HG03575 (cell line): ENCODE results near the gene CLRN2.

ENCODE experiments used
- ATAC-seq: cut with Tn5 transposase; IDR thresholded peaks from one replicate; pipeline ENCODE4 v1.9.1; 2021; ENCODE audit not compliant: unreplicated experiment, insufficient number of reproducible peaks, low FRiP score; ENCODE audit errors: extremely low read depth

The CLRN2 gene

DNA sequence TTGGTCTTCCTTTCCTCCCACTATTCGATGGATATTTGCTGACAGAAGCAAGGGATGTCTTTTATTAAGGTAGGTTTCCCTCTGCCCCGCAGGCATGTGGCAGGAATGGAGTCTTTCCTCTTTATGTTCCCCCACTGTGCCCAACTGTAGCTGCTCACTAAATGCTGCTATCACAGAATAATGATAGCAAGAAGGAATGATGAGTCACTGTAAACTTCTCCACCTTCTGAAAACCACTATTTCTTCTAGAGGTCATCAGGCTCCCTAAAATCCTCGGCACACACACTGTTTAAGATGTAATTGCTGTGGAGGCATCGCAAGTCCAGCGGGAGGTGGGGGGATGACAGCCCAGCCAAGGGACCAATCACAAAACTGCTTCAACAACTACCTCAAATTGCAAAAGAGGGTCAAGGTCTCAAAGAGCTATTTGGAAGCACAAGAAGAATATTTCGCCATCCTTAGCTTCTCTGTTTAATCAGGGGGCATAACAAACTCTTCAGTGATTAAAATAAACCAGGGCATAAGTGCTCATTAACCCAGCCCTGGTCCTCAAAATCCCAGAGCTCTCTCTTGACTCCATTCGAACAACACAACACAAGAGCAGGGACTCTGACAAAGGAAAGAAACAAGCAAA, 17.0 kb upstream of the CLRN2 start:
- ATAC-seq: no peak

DNA sequence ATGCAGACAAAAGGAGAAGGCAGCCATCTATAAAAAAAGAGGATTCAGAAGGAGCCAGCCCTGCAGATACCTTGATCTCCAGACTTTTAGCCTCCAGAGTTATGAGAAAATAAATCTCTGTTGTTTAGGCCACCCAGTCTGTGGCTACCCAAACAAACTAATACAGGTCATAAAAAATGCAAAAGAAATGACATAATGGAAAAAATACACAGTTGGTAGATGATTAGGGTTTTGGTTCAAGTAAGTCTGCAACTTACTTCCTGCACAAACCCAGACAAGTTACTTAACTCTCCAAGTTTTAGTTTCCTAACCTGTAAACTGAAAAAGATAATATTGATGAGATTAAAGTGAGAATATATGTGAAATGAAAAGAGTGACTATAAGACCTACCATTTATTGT, 14.4 kb upstream of the CLRN2 start:
- no peak for ATAC-seq

DNA sequence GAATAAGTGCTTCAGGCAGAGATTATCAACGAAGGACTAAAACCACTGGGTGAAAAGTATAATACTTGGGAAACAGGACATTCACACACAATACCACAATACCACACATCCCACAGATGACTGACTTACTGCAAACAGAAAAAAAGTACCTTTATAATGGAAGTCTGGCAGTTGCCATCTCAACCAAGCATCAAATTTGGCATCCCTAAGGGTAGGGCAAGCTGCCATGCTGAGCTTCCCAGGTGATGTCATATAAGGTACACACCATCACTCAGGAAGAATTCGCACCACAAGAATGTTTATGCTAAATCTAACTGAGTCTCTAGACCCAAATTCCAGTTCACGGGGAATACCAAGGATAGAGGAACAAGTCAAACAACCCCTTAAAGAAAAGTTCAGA, 12.2 kb upstream of the CLRN2 start:
- ATAC-seq: no peak

DNA sequence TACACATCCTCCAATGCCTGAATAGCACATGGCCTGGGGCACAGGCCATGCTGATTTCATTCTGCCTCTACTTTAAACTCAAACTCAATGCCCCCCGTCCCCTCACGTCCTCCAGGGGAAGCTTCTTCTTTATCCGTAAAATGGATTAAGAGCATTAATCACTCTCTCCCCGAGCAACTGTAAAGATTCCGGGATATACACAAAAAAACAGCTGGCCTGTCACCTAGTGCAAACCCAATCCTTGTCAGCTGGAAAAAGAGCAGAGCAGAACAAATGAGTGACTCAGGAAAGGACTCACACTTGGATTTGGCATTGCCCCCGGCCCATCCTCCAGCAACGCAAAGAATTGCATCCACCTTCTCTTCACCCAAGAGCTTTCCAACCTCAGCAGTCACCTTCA, 10.9 kb upstream of the CLRN2 start:
- ATAC-seq: no peak

DNA sequence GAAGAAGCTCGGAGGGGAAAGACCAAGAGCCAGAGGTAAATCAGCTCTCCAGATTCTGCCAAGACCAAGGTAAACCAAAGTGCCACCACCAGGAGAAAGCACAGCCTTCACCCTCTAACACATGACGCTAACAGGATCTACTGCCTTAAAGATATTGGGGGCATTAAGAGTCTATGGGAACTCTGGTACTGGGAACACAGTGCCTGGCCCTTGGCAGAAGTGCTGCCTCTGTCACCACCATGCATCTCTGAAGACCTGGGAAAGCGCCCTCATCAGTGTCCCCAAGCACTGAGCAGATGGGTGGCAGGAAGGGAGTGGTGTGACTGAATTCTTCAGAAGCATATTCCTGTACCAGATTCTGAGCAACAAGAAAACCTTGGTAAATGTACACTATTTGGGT, 4.4 kb upstream of the CLRN2 start:
- no peak for ATAC-seq

DNA sequence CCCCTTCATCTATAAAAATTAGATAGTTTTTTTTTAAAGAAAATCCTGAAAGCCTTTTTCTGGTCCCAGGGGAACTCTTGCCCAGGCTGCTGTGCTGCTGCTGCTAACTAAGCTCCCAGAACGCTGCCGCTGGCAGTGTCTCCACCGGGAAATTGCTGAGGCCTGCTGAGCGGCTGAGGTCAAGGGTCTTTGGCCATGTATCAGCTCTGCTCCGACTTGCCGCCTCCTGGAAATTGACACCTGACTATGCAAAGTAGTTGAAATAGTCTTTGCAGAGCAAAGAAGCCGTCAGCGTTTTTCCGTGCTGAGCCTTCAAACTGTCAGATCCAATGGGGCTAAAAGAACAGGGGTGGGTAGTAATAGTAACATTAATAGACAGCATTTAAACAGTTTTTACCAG, 3.9 kb upstream of the CLRN2 start:
- no peak for ATAC-seq

DNA sequence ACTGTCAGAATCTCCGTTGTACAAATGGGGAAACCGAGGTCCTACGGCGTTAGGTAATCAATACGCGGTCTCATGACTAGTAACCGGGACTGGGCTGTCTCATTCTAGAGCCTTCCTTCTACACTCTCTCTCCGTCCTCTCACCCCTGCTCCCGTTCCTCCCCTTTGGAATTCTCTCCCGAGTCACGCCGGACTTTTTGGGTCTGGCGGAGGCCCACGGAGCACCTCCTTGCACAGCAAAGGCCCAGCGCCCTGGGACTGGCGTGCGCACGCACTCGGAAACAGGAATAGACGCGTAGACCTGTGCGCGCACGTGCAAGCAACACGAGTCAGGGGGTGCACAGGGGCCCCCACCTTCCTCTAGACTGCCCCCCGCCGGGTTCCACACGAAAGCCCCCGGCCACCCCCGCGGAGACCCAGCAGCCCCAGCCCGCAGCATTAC, 3.4 kb upstream of the CLRN2 start:
- peak; percentile 25 for ATAC-seq

DNA sequence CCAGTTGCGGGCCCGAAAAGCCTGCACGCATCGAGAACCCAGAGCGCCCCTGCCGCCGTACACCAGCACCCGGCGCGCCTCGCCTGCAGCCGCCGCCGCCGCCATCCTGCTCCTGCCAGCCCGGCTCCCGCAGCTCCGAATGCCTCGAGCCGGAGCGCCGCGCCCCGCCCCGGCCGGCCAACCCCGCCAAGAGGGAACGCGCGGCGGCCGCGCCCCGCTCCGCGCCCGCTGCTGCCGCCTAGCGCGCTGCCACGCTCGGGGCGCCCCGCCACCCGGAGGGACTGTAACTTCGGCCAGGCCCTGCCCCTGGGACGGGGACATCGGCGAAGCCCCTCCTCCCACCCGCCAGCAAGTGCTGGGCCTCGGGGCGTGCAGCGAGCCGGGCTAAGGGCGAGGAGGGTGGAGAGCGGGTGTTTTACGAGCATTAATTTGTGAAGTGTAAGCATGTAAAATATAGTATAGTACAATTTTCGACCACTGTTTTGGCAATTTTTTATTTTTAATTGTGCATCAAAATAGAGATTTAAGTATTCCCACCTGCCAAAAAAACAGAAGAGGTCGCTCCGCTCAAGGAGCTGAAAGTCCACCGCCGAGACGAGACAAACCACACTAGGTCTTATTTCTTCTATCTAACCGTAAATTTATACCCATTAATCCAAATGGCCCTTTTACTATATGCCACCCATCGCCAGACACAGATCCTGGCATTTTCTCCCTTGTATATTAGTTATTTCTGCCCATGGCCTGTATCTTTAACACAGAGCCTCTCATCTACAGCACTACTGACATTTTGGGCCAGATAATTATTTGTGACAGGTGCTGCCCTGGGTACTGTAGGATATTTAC, 2.8 kb upstream of the CLRN2 start, which contains the start of gene QDPR:
Gene QDPR, minus strand, starts transcription at position 141 of the 846 bp plus-strand sequence. Its CDS starts 36 bp downstream, at position 105.
- peak; percentile 90 for ATAC-seq

DNA sequence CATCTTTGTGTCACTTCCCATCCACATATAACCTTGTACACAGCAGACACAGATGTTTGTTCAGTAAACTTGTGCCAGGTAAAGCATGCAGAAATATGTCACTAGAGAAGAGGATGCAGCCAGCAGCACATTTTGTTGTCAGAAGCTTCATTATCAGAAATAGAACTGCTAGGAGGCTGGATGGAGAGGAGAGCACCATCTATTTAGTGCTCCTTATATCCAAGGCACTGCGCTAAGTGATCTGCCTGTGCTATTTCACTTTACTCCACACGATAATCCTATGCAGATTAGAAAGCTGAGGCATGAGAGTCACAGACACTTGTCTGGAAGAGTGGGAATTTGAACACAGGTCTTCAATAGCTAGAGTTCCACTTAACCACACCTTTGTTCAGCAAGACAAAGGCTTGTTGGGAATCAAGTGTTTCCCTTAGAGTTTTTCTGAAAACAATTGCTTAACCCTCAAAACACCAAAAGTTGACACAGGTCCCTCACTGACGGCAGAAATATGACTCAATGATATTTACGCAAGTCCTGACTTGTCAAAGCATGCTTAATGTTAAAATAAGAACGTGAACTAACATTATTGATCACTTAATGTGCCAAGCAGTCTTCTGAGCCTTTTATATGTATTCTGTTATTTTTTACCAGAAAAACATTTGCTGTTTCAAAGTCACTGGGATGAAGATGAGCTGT, 1.8 kb upstream of the CLRN2 start:
- no peak for ATAC-seq

DNA sequence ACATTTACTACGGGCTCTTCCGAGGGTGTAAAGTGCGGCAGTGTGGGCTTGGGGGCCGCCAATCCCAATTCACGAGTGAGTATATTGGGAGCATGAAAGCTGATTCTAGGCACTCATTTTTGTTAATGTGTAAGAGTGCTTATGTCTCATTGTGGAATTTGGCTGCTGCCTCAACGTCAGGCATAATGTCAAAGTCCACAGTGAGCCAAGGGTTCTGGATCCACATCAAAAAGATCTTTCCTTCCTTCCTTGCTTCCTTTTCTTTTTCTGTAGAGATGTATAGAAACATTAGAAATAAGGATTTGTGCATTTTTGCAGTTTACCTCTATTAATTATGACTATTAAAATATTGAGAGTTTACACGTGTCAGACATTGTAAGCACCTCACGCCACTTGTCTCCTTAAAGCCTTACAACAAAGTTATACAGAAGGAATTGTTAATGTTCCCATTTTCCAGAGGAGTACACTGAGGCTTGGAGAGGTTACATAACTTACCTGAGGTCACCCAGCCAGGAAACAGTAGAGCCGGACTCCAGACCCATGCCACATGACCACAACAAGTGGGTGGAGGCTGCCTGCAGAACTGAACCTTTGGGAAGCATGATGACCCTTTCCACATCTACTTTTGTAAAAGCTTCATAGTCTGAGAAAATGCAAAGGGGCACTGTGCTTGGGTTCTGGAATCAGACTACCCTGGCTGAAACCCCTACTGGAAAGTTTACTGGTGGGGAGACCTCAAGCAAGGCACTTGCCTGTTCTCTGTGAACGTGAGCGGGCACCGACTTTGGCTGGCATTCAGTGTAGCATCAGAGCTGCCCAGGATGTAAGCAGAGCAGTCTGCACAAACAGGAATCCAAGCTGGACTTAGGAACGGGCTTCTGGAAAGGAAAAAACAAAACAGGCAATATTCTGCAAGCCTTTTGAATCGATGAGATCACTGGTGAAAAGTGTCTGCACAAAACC, 761 bp downstream of the CLRN2 start:
- ATAC-seq: no peak

DNA sequence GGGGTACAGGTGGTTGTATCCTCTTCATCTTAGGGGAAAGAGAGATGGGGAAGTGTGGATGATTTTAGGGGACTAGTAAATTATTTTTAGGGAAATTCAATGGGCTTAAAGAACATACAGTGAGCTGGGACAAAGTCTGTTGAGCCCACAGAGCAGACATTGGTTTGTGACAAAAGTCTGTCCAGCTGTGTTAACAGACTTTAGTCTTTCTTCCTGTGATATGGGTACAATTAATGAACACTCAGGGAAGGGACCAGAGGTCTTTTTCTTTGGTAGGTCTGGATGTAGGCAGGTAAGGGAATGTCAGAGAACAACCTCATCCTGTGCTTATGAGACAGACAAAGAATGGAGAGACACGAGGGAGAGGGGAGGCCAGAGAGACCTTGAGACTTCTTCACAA, 2.0 kb downstream of the CLRN2 start:
- ATAC-seq: no peak

DNA sequence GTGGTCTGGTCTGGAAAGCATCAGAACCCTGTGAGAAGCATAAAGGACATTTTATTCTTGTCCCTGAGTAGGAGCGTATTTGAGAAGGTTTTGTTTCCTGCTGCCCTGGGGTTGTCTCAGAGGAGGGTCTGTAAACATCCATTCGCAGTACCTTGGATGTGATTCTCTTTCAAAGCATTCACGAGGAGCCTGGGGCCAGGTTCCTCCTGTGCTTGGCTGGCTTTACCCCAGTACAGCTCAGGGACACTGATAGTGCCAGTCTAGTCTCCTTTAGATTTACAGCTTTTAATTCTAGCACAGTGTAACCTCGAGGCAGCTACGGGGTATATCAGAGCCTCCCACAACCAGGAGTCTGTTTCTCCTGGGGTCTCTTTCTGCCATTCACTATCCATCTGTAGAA, 2.7 kb downstream of the CLRN2 start:
- no peak for ATAC-seq

DNA sequence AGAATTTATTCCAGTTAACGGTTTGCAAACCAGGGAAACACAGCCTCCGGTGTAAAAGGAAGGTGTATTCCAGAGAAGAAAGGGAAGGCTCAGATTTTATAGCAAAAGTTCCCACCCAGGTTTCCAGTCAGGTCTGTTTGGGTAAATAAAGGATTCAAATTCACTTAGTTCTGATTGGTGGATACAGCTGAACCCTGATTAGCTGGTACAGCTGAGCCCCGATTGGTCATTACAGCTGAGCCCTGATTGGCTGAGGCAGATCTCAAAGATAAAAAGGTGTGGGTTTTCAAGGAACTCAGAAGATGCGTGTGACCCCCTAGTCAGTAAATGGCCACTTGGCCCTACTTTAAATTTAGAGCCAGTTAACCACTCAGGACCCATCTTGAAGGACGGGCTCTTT, 6.6 kb downstream of the CLRN2 start:
- ATAC-seq: no peak

DNA sequence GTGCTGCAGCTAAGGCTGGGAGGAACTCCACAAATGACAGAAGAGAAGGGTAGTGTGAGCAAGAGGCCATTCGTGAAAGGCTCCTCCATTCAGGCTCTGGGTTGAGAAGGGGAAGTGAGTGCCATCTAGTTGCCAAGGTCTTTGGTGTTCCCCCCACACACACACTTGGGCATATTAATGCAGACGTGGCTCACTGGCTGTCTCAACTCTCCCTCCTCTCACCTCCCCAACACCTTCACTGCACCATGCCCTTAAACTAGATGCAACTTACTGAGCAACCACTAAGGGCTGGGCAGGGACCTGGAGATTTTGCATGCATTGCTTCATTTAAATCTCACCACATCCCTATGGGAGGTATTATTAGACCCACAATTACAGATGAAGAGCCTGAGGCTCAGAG, 8.7 kb downstream of the CLRN2 start:
- no peak for ATAC-seq

DNA sequence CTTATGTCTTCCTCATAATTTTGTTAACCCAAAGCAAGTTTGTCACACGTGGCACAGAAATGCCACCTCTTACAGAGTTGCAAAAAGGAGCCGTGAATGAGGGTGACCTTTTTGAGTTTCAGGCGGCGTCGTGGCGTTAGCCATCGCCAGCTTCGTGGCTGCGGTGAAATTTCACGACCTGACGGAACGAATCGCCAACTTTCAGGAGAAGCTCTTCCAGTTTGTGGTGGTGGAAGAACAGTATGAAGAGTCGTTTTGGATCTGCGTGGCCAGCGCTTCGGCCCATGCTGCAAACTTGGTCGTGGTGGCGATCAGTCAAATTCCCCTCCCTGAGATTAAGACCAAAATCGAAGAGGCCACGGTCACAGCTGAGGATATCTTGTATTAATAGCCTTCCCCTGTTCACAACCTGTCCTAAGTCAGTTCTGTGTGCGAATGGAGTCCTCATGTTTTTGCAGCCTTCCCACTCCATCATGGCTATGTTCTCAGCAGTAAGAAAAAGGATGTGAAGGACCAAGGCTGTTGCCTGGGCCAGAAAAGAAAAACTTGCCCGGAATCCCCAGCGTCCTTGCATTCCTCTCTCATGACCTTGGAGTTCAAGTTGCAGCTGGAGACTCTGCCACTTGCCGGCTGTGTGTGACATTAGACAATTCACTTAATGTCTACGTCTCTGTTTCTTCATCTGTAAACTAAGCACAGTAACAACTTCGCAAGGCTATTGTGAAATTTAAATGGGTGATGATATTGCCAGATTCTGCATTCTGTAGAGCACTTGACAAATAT, 11.9 kb downstream of the CLRN2 start:
- ATAC-seq: no peak

DNA sequence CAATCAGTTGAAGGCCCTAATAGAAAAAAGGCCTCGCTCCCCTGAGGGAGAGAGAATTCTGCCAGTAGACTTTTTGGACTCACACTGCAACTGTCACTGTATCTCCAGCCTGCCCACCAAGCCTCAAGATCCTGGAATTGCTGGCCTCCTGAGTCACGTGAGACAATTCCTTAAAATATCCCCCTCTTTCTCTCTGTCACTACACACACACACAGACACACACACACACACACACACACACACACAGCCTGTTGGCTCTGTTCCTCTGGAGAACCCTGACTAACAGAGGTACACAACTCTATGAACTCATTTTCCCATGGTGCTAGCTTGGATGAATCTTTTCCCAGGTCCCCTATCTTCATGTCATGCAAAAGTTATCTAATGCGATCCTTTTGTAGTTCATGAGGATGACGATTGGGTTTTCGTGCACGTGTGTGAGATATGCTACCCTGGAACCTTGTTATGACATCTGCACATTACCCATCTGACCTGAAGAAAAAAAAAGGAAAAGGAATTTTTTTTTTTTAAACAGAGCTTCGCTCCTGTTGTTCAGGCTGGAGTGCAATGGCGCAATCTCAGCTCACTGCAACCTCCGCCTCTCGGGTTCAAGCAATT, 13.7 kb downstream of the CLRN2 start:
- ATAC-seq: no peak

DNA sequence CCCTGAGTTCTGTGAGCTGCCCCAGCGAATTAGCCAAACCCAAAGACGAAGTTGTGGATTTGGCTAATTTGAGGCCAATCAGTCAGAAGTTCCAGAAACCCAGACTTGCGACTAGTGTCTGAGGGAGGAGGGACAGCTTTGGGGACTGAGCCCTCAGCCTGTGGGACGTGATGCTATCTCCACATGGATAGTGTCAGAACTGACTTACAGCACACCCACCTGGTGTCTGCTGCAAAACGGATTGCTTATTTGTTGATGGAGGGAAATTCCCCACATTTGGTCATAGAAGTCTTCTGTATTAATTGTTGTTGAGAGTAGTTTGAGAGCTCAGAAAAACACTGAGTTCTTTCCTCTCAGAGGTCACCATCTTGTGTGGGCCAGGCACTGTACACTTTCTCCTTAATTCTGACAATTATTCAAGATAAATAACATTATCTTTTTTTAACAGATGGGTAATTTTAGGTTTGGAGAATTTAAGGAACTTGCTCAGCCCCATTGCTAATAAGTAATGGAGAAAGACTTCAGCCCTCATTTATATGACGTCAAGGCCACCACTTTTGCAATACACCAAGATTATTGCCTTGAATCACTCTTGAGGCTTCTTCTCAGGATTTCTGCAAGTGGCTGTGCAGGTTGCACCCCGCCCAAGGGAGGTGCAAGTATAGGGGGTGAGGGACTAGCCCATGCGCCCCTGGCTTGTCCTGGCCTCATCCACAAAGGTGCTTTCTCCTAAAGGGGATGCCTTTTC, 16.7 kb downstream of the CLRN2 start:
- no peak for ATAC-seq
